Activated naive CD4-positive, alpha-beta T cell treated with anti-CD3 and anti-CD28 coated beads, Interleukin-2, amount 50 U/mL, for 16 hours (primary cell): ENCODE results near the gene KLHDC4.

Source experiments
- DNase-seq: peaks from one replicate; pipeline ENCODE4 v3.0.0-alpha.2; 2020

The KLHDC4 gene

DNA sequence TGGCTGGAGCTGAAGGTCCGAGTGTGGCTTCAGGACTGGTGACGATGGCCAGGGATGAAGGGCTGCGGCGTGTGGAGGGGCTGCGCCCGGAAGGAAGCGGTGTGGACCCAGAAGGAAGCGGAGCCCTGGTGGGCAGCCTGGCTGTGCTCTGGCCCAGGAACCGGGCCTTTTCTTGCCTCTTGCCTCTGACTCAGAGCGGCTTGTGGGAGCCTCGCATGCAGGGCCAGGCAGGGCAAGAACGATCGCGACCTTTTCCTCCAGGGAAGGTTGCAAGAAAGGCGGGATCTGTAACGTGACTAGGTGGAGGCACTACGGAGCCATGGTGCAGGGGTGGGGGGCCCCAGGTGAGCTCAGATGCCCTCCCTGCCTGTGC is 85.5 kb downstream of the KLHDC4 start:
- DNase-seq, result no peak

DNA sequence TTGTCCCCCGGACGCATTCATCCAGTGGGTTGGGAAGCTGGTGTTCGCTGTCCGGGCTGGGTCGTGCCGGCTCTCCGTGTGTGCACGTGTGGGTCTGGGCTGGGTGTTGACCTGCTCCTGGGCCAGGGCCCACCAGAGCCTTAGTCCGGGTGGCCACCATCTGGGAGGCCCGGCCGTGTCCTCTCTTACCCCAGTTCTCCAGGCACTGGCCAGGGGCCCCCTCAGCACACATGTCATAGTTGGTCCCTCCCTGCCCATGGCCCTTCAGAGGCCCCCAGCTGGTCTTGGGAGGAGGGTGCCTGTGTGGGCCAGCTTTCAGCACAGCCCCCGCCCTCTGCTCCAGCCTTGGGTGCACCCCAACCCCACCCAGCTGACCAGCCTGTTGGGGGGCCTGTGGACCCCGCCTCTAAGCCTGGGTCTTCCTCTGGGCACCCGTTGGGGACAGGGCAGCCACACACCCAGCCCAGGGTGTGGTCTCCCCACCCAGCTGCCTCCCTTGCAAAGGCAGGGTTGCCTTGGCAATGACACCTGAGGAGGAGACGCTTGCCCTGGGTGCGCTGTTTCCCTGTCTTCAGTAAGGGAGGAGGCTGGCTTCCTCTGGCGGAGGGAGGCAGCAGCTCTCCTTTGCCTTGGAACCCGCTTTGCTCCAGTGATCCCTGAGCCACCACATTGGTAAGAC is 86.1 kb downstream of the KLHDC4 start:
- no peak for DNase-seq

DNA sequence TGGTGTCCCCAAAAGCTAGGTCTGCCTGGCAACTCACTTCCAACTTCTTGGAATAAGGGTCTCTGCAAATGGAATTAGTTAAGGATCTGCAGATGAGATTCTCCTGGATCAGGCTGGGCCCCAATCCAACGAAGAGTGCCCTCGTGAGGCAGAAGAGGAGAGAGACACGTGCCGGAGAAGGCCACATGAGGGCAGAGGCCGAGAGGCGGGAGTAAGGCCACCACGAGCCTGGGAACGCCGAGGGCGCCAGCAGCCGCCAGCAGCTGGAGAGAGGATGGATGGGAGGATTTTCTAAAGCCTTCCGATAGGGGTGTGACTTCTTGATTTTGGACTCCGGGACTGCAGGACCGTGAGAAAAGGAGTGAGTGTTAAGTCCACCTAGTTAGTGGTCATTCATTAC is 87.2 kb downstream of the KLHDC4 start:
- no peak for DNase-seq

DNA sequence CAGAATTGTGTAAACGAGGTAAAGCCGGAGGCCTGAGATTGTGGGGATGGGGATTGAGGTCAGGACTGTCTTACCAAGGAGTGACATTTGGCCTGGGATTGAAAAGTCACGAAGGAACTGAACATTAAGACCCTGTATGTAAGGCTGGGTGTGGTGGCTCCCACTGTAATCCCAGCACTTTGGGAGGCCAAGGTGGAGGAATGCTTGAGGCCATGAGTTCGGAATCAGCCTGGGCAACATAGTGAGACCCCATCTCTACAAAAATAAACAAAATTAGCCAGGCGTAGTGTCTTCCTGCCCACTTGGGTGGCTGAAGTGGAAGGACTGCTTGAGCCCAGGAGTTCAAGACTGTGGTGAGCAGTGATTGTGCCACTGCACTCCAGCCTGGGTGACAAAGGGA is 88.0 kb downstream of the KLHDC4 start:
- DNase-seq, result no peak

DNA sequence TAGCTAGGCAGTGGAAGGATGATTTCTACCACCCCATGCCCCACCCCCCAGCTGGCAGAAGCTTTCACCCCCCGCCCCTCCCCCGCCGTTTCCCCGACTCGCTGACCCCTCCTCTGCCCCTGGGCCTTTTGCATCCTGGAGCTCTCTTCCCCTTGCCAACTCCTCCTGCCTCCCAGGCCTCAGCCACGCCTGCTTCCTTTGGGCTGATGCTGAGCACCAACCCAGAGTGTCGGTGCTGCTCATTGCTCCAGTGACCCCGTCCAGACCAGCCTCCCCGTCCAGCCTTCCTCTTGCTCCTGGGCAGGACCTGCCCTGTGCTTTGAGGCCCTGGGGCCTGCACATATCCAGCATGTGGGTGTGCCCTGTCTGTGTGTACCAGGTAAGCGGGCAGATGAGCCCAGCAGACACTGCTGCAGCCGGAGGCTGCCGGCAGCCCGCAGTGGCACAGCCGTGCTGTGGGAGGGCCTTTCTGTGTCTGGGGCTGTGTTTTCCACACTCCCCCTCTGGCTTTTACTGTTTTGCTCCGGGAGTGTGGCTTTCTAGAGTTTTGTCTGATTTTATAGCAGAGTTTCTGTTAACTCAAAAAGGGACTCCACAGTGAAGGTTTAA is 90.6 kb downstream of the KLHDC4 start:
- no peak for DNase-seq

DNA sequence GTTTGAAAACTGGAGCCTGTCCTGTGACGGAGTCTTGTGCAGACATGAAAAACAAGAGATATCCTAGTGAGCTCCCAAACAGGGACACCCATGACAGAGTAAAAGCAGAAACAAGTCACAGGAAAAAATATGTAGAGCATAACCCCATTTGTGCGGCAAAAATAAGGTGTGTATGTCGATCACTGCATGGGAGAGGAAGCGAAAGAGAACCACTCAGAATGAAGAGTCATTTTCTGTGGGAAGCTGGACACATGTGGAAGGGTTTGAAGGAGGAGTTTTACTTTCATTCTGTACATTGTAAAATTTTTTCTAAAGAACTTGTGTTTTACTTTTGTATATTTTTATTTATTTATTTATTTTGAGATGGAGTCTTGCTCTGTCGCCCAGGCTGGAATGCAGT is 91.4 kb downstream of the KLHDC4 start:
- no peak for DNase-seq

DNA sequence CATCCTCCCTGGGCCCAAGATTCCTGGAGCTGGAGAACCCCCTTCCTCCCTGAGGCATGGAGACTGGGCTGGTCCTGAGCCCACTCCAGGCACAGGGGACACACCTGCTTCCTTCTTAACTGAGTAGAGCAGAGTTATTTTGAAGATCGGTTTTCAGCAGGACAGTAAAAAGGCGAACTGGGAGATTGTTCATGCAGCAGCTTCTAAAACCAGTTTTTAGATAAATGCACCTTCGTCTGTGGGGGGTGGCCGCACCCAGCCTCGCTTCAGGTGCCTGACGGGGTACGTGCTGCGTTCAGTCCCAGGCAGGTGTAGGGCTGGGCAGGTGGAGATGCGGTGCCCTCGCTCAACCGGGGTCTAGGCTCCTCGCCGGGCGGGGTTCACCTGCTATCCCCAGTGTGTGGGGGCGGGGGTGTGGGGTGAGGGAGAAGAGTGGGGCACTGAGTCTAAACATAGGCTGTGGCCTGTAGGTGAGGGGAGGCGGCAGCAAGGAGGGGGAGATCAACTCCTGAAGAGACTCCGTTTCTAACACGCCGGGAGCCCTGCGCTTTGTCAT is 94.0 kb downstream of the KLHDC4 start:
- no peak for DNase-seq

DNA sequence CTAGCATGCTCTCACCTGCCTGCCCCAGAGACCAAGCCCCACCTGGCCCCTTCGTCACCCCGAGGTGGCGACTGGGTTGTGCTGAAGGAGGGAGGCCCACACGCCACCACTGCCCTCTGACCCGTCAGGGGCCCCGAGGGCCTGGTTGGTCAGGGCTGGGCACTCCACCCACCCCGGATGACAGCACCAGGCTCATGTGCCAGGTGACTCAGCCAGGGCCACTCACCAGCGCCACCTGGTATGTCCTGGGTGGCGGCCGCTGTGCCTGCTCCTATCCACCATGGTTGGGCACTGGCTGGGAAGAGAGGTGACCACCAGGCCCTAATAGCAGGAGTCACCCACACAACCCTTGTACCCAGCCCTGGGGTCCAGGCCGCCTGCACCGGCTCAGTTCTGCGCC is 94.6 kb downstream of the KLHDC4 start:
- no peak for DNase-seq

DNA sequence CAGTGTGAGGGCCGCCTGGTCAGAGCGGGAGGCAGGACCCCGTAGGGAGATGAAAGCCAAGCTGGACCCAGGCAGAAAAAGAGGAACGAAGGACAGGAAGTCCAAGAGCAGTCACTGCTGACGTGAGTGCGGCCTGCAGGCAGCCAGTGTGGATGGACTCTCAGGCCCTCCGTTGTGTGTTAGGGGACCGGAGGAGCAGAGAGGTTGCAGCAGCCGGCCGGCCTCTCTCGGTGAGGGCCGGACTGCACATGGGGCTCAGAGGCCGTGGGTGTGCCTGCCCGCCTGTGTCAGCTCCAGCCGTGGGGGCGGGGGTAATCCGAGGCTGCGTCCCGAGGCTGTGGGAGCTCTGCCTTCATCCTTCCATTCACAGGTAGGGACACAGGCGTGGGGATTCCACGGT is 96.1 kb downstream of the KLHDC4 start:
- no peak for DNase-seq

DNA sequence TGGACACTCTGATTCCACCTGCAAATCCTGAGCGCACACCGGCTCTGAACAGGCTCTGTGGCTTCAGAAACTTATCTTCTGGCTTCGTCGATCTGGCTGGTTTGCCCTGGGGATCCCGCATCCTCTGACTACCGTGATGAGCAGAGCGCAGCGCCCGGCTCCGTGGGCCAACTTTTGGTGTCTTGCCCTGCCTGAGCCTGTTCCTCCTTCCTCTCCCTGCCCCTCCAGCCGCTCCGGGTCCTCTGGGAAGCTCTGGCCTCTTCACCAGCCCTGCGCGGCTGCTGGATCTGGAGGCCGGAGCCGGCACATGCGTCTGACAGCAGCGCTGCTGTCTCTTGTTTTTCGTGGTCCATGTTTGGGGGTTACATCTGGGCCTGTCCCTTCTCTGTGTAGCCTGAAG is 97.8 kb downstream of the KLHDC4 start:
- DNase-seq, result no peak

DNA sequence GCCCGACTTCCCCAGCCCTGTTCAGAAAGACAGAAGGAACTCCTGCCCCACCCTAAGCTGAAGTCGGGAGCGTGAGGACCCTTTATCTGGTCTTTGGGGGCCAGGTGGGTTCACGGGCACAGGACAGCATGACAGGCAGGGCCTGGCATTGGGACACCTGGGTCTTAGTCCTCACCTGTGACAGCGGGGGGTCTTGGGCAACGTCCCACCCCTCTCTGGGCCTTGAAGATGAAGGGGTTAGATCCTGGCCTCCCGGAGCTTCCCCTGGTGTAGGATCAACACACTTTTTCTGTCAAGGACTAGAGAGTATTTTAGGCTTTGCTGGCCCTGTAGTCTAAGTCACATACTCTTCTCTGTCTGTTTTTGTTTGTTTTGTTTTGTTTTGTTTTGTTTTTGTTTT is 98.3 kb downstream of the KLHDC4 start:
- no peak for DNase-seq

DNA sequence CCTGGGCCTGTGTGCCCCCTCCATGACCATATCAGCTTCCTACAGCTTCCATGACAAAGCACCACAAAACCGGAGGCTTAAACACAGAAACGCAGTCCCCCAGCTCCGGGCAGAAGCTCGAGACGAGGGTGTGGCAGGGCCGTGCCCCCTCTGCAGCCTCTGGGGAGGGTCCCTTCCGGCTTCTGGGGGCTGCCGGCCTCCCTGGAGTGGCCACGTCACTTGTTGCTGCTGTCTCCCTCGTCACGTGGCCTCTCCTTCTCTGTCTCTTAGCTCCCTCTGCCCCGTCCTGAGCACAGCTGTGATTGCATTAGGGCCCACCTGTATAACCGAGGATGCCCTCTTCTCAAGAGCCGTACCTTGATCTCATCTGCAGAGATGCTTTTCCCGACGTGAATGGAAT is 98.9 kb downstream of the KLHDC4 start:
- no peak for DNase-seq

DNA sequence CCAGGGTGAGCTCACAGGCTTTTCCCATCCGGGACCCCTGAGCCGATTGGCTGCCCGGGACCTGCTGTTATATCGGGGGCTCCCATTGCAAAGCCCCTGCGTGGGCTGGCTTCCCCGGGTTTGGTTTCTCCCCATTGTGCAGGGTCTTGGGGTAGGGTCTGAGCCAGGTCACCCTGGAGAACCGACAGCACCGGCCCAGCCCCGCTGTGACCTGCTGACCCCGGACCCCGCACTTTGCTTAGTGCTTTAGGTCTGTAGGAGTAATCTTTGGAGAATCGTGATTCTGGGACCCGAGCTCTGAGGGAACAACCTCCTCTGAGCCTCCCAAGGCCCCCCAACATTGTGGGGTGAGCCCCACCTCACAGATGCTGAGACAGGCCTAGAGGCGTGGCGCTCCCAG is 100.6 kb downstream of the KLHDC4 start:
- DNase-seq, result no peak

DNA sequence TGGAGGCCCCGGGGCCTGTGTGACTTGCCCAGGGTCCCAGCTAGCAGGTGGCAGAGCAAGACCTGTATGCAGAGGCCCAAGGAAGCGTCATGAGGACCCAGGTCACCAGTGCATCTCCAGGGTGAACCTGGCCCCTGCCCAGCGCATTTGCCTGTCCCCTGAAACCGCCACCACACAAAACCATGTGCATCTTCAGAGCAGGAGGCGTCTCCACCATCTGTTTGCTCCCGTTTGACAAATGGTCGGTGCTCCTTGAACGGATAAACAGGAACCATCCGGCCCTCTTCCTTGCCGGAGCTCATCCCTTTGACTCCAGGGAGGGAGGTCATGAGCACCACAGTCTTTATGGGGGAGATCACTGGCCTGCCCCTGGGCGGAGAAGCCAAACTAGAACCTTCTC is 101.0 kb downstream of the KLHDC4 start:
- DNase-seq, result no peak

DNA sequence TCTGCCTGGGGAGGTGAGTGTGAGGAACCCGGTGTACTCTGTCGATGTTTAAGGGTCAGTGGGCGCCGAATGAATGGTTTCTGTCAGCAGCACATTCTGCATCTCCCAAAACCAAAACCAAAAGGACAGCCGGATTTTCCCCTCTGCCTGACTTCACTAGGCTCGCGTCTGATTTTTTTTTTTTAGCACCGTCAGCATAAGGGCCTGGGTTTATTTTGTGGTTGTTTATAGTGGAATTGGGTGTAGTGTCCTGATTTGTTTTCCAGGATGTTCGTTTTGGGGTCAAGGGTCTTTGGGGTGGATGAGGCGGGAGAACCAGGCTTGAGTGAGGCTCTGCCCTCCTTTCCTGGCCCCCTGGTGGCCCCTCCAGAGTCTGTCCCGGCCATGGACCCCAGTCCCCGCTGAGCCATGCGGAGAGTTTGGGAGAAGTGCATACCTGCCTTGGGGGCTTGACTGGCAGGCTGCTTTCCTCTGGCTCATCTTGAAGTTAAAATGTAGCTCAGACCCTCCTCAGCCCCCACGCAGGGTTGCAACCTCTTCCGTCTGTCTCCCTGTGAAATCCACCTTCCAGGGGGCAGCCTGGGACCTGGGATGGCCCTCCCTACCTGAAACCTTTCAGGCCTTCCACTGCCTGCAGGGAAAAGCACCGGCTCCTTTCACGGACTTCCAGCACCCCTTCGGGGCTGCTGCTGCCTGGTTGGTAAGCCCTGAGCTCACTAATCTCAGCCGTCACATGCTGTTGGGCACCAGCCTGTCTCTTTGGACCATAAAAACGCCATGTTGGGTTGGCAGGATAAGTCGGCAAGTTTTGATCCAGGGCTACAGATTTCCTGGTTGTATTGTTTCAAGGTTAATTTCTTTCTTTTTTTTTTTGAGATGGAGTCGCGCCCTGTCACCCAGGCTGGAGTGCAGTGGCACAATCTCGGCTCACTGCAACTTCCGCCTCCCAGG is 103.3 kb downstream of the KLHDC4 start:
- no peak for DNase-seq

DNA sequence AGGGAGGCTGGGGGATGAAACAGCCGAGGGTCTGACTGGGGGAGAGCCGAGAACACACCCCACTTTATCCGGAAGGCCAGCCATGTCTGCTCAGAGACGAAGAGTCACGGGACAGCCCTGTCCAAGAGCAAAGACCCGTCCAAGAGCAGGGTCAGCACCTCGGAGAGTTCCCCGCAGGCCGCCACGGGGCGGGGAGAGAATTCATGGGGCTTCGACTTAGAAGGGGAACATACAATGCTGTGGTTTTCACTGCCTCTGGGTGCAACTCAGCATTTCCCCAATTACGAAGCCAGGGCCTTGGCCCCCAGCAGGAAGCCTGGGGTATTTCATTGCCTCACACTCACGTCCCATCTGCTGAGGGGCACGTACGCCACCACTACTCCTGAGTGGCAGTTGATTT is 104.2 kb downstream of the KLHDC4 start:
- DNase-seq, result no peak

DNA sequence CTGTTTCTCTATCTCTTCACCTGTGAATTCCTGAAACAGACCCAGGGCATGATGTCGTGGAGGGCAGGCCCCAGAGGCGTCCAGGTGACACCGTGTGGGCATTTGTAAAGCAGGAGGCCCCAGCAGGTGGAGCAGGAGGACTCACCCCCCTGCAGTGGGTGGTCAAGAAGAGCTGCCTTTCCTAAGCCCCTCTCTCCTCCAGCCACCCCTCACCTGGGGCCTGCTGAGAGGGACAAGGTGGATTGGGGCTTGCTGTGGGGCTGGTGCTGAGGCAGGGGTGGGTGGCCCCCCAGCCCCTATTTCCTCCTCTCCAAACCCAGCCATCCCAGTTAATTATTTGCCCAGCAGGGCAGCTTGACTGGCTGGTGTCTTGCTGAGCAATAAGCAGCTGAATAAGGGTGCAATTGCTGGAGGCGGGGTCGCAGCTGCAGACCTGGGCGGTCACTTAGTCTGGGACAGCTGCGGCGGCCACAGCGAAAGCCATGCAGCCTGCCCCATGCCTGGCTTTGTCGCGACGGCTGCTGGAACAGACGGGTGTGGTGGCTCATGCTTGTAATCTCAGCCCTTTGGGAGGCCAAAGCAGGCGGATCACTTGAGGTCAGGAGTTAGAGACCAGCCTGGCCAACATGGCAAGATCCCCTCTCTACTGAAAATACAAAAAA is 107.1 kb downstream of the KLHDC4 start:
- no peak for DNase-seq
